DND-41 (cell line): ENCODE results near the gene KASH5.

Source experiments
- ATAC-seq: fragments of 200-7000 bp; cut with Tn5 transposase; 3 replicates; pipeline ENCODE4 v1.9.1; 2021; ENCODE audit warnings: low read depth; ENCODE audit not compliant: insufficient read depth
- DNase-seq: peaks from one replicate; pipeline ENCODE4 v3.0.0-alpha.2; 2020
- H2AFZ ChIP-seq: 2 replicates; pipeline ENCODE4 v1.6.0; 2012; ENCODE audit warnings: low read depth, low read length
- H3K27ac ChIP-seq: 2 replicates; pipeline ENCODE4 v1.5.1; 2012; ENCODE audit warnings: low read length, inconsistent platforms
- H3K27me3 ChIP-seq: fragments of 200-600 bp; sonication (generic); 2 replicates; pipeline ENCODE4 v1.6.0; 2012; ENCODE audit warnings: low read length, mild to moderate bottlenecking, inconsistent platforms; ENCODE audit not compliant: insufficient read depth, poor library complexity
- H3K36me3 ChIP-seq: 2 replicates; pipeline ENCODE4 v1.5.1; 2012; ENCODE audit warnings: low read length, inconsistent platforms; ENCODE audit not compliant: insufficient read depth
- H3K4me1 ChIP-seq: 2 replicates; pipeline ENCODE4 v1.5.1; 2012; ENCODE audit warnings: mild to moderate bottlenecking, low read length; ENCODE audit not compliant: insufficient read depth
- H3K4me2 ChIP-seq: 2 replicates; pipeline ENCODE4 v1.6.0; 2012; ENCODE audit warnings: mild to moderate bottlenecking, moderate library complexity, low read length, inconsistent platforms; ENCODE audit not compliant: insufficient read depth
- H3K4me3 ChIP-seq, 2 experiments: fragments of 200-600 bp in 1 of 2; shearing (Covaris generic) in 1 of 2; 2 replicates each; pipeline ENCODE4 v1.5.1; 2012 to 2016; ENCODE audit warnings: inconsistent platforms in 2 of 2, low read length in 2 of 2, mild to moderate bottlenecking in 2 of 2, low read depth in 1 of 2, moderate library complexity in 1 of 2
- H3K79me2 ChIP-seq: 2 replicates; pipeline ENCODE4 v1.6.0; 2012; ENCODE audit warnings: low read length, inconsistent platforms; ENCODE audit not compliant: insufficient read depth
- H3K9ac ChIP-seq: 2 replicates; pipeline ENCODE4 v1.6.0; 2012; ENCODE audit warnings: low read depth, mild to moderate bottlenecking, inconsistent platforms, low read length, moderate library complexity
- H3K9me3 ChIP-seq: 2 replicates; pipeline ENCODE4 v1.5.1; 2012; ENCODE audit warnings: low read length, moderate library complexity, mild to moderate bottlenecking, inconsistent platforms; ENCODE audit not compliant: insufficient read depth, severe bottlenecking
- H4K20me1 ChIP-seq: 2 replicates; pipeline ENCODE4 v1.6.0; 2012; ENCODE audit warnings: low read length; ENCODE audit not compliant: insufficient read depth
- CTCF ChIP-seq: IDR thresholded peaks from 2 replicates; pipeline ENCODE4 v1.5.1; 2012; ENCODE audit warnings: borderline replicate concordance, low read length, moderate library complexity, mild to moderate bottlenecking; ENCODE audit not compliant: poor library complexity, severe bottlenecking; ENCODE audit errors: extremely low read depth
- EZH2 ChIP-seq: IDR thresholded peaks from 3 replicates; pipeline ENCODE4 v1.6.1; 2012; ENCODE audit warnings: borderline replicate concordance, low read depth, mild to moderate bottlenecking, moderate library complexity, low read length, inconsistent platforms; ENCODE audit not compliant: severe bottlenecking

Gene KASH5

DNA sequence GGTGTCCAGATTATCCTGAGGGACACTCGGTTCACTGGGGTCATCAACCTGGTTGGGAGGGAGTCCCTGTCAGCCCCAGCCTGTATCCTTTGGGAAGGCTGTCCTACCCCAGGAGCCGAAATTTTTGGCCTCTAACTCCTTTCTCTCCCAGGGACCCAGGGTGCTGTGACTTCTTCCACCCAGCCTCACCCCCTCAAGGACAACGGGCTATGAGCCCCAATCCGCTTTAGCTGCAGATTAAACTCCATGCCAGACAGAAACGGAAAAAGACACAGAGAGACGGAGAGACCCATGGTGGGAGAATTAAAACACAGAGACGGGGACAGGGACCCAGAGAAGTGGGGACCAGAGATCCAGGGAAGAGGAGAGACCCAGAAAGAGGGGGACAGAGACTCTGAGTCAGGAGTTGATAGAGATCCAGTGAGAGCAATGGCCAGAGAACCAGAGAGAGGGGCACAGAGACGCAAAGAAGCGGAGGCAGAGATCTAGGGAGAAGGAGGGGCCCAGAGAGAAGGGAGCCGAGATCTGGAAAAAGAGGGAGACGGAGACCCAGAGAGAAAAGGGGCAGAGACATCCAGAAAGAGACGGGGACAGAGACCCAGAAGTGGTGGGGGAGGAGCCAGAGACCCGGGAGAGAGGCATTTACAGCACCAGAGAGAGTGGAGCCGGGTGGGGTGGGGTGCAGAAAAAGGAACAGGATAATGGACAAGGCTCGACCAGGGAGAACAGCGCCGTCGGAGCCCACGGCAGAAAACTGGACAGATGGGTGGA, 52.6 kb downstream of the KASH5 start:
- no peaks in the 10 kb centered on the region for H3K9me3 ChIP-seq
- no peak for TF ChIP-seq EZH2
- TF ChIP-seq CTCF = no peak
- no peaks in the 10 kb centered on the region for H3K79me2 ChIP-seq
- H3K27me3 ChIP-seq = peaks cover 25% of the 10 kb centered on the region
- H3K4me1 ChIP-seq = peaks cover 16% of the 10 kb centered on the region
- H3K4me2 ChIP-seq = no peak overlapping the region
- H3K27ac ChIP-seq = no peak overlapping the region
- no peak overlapping the region for H3K9ac ChIP-seq
- H2AFZ ChIP-seq = no peak overlapping the region
- DNase-seq (no peak), ATAC-seq (no peak)
- no peaks in the 10 kb centered on the region for H3K36me3 ChIP-seq
- H4K20me1 ChIP-seq = peaks cover 4% of the 10 kb centered on the region; the same call in 1 of the 2 replicates
- H3K4me3 ChIP-seq = no peak overlapping the region

DNA sequence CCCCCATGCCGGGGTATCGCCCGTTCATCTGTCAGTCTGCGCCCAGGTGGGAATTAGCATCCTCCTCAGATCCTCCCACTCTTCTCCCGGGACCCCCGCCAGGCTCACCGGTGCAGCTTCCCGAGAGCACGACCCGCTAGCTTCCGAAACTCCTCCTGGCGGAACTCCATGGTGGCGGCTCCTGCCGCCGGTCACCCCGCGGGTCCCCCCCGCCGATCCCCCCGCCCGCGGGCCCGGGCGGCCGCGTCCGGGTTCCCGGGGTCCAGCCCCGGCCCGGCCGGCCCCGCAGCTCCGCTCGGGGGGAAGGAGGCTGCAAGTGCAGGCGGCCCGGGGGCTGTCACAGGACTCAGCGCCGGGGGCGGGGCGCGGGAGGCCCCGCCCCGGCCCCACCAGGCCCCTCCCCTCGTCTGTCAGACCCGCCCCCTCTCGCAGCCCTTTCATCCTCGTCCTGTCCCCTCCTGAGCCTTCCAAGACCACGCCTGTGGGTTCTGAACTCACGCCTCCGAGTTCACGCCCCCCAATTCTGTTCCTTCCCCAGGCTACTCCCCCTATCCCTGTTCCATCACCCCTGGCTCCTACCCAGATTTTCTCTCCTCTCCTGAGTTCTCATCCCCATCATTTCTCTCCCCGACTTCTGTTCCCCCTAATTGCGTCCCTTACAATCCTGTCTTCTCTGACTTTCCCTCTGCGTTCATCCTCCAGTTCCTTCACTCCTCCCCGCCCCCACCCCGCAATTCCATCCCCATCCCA, 53.3 kb downstream of the KASH5 start, which contains the start of gene SLC17A7:
Gene SLC17A7, minus strand, starts transcription at position 318 of the 750 bp plus-strand sequence. Its CDS starts 148 bp downstream, at position 170.
- peak; percentile 30 for DNase-seq
- Histone ChIP-seq H3K9me3 (no peaks in the 10 kb centered on the region), H3K79me2 (no peaks in the 10 kb centered on the region), H3K4me2 (no peak within 1 kb of the TSS), H2AFZ (no peak within 1 kb of the TSS), H3K27ac (no peak within 1 kb of the TSS), H3K9ac (no peak within 1 kb of the TSS), H3K4me1 (peaks cover 16% of the 10 kb centered on the region), H3K36me3 (no peaks in the 10 kb centered on the region), H4K20me1 (peaks cover 4% of the 10 kb centered on the region; the same call in 1 of the 2 replicates), H3K27me3 (peaks cover 25% of the 10 kb centered on the region), H3K4me3 (no peak within 1 kb of the TSS)
- no peak for TF ChIP-seq CTCF
- TF ChIP-seq EZH2 = no peak
- ATAC-seq = no peak

- Histone ChIP-seq H3K9me3 (no peaks in the 10 kb centered on the region), H3K4me2 (no peak overlapping the region), H3K36me3 (peaks cover 5% of the 10 kb centered on the region), H4K20me1 (peaks cover 6% of the 10 kb centered on the region; the same call in 1 of the 2 replicates), H3K79me2 (no peaks in the 10 kb centered on the region), H3K4me1 (peaks cover 16% of the 10 kb centered on the region), H2AFZ (no peak overlapping the region), H3K9ac (no peak overlapping the region), H3K27ac (no peak overlapping the region), H3K27me3 (peaks cover 23% of the 10 kb centered on the region), H3K4me3 (no peak overlapping the region)
- DNase-seq (no peak), ATAC-seq (no peak)
- TF ChIP-seq EZH2 = no peak
- TF ChIP-seq CTCF = no peak
These were observed 53.9 kb downstream of the KASH5 start for GRCh38 chr19:49441960-49442350.
